Neutrophil (primary cell): ENCODE results near the gene APH1A.

Experiments used
- H3K27ac ChIP-seq: fragments of 200-600 bp; sonication (generic); 2 replicates; pipeline ENCODE4 v1.5.1; 2016; ENCODE audit warnings: mild to moderate bottlenecking, moderate library complexity
- H3K27me3 ChIP-seq: fragments of 200-600 bp; sonication (generic); 2 replicates; pipeline ENCODE4 v1.6.0; 2016; ENCODE audit warnings: mild to moderate bottlenecking
- H3K36me3 ChIP-seq: fragments of 200-600 bp; sonication (generic); 2 replicates; pipeline ENCODE4 v1.5.1; 2017
- H3K4me1 ChIP-seq, 2 experiments: fragments of 200-600 bp in 1 of 2; sonication (generic) in 1 of 2; 1 replicate in 1 of 2; 2 replicates in 1 of 2; pipeline versions ENCODE4 v1.5.1 to v1.6.1; 2013 to 2016; ENCODE audit warnings: low read depth in 1 of 2, low read length in 1 of 2, mild to moderate bottlenecking in 1 of 2, moderate library complexity in 1 of 2; ENCODE audit not compliant: control insufficient read depth in 1 of 2, insufficient read depth in 1 of 2
- H3K4me3 ChIP-seq, 2 experiments: fragments of 200-600 bp in 1 of 2; sonication (generic) in 1 of 2; 1 replicate in 1 of 2; 2 replicates in 1 of 2; pipeline ENCODE4 v1.5.1; 2013 to 2016; ENCODE audit warnings: low read depth in 1 of 2, low read length in 1 of 2, mild to moderate bottlenecking in 1 of 2, moderate library complexity in 1 of 2
- H3K9me3 ChIP-seq: fragments of 200-600 bp; sonication (generic); 2 replicates; pipeline ENCODE4 v1.5.1; 2016
- TF ChIP-seq, protein P1 (sequence below): fragments of 200-600 bp; sonication (generic); IDR thresholded peaks from 2 replicates; pipeline ENCODE4 v1.5.1; 2016; ENCODE audit warnings: antibody characterized with exemption

The APH1A gene

DNA sequence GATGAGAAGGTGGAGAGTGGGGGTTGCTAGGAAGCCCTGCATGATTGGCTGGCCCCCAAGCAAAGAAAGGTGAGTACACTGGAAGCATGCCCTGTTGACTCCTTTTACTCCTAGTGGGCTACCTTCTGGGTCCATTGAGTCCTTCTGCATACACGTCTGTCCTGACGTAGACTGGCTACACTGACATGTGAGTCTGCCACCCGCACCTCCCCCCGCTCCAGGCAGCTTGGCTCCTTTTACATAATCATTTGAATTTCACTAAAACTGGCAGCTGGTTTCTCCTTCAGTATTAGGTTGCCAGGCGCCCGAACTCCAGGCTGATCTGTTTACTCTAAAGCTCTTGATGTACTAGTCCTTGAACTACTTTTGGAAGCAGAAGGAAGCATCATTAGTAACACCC lies 33.5 kb upstream of the APH1A start:
- H3K27ac ChIP-seq: no peak overlapping the region
- H3K27me3 ChIP-seq: no peaks in the 10 kb centered on the region
- H3K36me3 ChIP-seq: peaks cover 21% of the 10 kb centered on the region
- no peak overlapping the region for H3K4me3 ChIP-seq
- H3K4me1 ChIP-seq: no peaks in the 10 kb centered on the region
- TF ChIP-seq, protein P1, sequence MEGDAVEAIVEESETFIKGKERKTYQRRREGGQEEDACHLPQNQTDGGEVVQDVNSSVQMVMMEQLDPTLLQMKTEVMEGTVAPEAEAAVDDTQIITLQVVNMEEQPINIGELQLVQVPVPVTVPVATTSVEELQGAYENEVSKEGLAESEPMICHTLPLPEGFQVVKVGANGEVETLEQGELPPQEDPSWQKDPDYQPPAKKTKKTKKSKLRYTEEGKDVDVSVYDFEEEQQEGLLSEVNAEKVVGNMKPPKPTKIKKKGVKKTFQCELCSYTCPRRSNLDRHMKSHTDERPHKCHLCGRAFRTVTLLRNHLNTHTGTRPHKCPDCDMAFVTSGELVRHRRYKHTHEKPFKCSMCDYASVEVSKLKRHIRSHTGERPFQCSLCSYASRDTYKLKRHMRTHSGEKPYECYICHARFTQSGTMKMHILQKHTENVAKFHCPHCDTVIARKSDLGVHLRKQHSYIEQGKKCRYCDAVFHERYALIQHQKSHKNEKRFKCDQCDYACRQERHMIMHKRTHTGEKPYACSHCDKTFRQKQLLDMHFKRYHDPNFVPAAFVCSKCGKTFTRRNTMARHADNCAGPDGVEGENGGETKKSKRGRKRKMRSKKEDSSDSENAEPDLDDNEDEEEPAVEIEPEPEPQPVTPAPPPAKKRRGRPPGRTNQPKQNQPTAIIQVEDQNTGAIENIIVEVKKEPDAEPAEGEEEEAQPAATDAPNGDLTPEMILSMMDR: no peak
- no peaks in the 10 kb centered on the region for H3K9me3 ChIP-seq

DNA sequence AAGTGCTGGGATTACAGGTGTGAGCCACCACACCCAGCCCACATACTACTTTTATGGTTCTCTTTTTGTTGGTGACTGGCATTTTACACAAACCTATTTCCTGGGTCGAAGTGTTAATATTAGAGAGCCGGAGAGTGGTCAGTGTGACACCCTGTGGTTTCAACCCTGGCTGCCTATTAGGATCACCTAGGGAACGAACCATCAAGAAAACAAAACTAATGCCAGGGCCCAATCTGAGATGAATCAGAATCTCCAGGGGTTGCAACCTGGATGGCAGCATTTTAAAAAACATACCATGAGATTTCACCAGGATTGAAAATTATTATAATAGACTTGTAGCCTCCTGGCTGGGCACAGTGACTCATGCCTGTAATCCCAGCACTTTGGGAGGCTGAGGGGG lies 30.9 kb upstream of the APH1A start:
- Histone ChIP-seq H3K9me3 (no peaks in the 10 kb centered on the region), H3K4me1 (no peaks in the 10 kb centered on the region), H3K4me3 (no peak overlapping the region), H3K36me3 (peaks cover 21% of the 10 kb centered on the region), H3K27ac (no peak overlapping the region), H3K27me3 (no peaks in the 10 kb centered on the region)
- TF ChIP-seq, protein P1: no peak

DNA sequence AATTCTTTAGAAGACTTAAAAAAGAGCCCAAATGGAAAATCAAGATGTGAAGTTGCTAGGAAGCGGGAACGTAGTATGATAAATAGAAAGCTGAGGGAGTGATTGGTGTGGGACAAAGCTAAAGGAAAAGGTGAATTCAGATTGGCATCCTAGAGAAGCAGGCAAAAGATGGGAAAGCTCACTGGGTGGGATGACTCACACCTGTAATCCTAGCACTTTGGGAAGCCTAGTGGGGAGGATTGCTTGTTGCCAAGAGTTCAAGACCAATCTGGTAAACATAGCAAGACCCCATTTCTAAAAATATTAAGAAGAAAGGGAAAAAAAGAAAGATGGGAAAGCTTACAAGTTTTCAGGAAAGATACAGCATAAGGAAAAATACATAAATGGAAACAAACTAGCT lies 26.7 kb upstream of the APH1A start:
- TF ChIP-seq, protein P1: no peak
- no peaks in the 10 kb centered on the region for H3K9me3 ChIP-seq
- H3K27me3 ChIP-seq: no peaks in the 10 kb centered on the region
- peaks cover 6% of the 10 kb centered on the region for H3K36me3 ChIP-seq
- H3K27ac ChIP-seq: no peak overlapping the region
- peaks cover 12 to 16% of the 10 kb centered on the region in 2 experiments for H3K4me1 ChIP-seq
- H3K4me3 ChIP-seq: no peak overlapping the region

DNA sequence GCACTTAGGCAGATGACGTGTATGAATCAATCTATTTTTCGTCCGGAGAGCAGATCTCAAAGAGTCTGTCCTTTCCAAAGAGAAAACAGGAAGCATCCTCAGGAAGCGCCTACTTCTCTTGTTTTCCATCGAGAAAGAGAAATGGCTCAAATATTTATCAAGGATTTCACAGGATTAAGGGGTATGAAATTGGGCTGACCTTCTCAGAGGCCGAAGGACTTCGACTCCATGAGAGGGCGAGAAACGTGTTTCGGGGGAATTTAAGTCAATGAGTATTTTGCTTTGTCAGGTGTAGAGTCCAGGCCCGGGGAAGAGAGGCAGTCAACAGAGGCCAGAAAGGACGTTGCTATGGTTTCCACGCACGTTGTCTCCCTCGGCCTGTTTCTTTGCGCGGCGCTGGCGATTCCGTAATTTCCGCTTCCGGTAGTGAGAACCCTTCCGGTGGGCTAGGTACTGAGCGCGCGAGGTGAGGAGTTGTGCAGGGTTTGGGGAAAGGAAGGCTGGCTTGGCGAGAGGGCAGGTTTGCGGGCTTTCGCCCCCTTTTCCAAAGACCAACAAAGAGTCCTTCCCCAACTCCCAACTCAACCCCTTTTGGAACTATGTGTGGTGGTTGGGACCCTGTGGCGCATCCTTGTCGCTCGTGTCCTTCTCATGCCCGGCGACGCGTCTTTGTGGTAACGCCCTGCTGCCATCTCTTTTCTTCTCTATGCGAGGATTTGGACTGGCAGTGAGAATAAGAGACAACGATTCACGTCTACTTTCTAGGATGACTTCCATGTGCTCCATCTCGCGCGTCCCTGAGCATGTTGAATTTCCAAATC lies 24.8 kb upstream of the APH1A start, which contains the start of gene MRPS21:
Gene MRPS21, plus strand, starts transcription at position 429 of the 821 bp plus-strand sequence. CDS start 506 bp downstream, outside the sequence.
- Histone ChIP-seq H3K27me3 (peaks cover 3% of the 10 kb centered on the region), H3K9me3 (no peaks in the 10 kb centered on the region), H3K4me3 (peak within 1 kb of the TSS; percentile 75 to 86), H3K36me3 (peaks cover 6% of the 10 kb centered on the region), H3K27ac (peak within 1 kb of the TSS; percentile 76), H3K4me1 (peaks cover 12 to 16% of the 10 kb centered on the region in 2 experiments)
- TF ChIP-seq, protein P1: no peak

DNA sequence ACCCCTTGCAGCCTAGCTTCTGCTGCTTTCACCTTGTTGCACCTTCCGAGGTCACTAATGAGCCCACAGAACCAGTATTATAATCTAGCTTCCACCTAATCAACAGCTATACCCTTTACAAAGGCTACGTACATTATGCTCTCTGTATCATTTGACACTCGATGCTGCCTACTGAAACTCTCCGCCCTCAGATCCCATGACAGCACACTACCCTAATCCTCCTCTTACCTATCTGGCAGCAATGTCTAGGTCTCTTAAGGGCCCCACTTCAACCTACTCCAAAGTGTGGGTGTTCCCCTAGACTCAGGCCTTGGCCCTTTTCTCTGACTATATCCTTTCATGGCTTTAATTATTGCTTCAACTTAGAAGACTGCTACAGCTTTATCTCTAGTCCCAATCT lies 20.0 kb upstream of the APH1A start:
- H3K27ac ChIP-seq: no peak overlapping the region
- H3K36me3 ChIP-seq: no peaks in the 10 kb centered on the region
- TF ChIP-seq, protein P1: no peak
- no peak overlapping the region for H3K4me3 ChIP-seq
- H3K9me3 ChIP-seq: no peaks in the 10 kb centered on the region
- peaks cover 7 to 10% of the 10 kb centered on the region in 2 experiments for H3K4me1 ChIP-seq
- peaks cover 46% of the 10 kb centered on the region for H3K27me3 ChIP-seq
